Limb (tissue), 2 donors: ENCODE data around the gene MRPL2.
A peak's percentile ranks its signal among the peaks of the same experiment; 100 is the strongest.
"Not testable (repeated sequence)": the region's sequence is repeated elsewhere in the genome, so short reads cannot be mapped to it uniquely, and the experiment has no call there.

ENCODE experiments used
- DNase-seq, 2 donors: peaks; one replicate each; pipeline ENCODE4 v3.0.0-alpha.2; 2016; ENCODE audit errors: extremely low spot score in 2 of 2

MRPL2 gene

GRCh38 chr6:43082806-43083655 is 23.8 kb upstream of the MRPL2 start:
- DNase-seq = peak in 1 of 2 donors; percentile 36

GRCh38 chr6:43081922-43082321 is 22.7 kb upstream of the MRPL2 start:
- DNase-seq = not testable (repeated sequence)

GRCh38 chr6:43081043-43081442 is 21.8 kb upstream of the MRPL2 start:
- DNase-seq = no peak

DNA sequence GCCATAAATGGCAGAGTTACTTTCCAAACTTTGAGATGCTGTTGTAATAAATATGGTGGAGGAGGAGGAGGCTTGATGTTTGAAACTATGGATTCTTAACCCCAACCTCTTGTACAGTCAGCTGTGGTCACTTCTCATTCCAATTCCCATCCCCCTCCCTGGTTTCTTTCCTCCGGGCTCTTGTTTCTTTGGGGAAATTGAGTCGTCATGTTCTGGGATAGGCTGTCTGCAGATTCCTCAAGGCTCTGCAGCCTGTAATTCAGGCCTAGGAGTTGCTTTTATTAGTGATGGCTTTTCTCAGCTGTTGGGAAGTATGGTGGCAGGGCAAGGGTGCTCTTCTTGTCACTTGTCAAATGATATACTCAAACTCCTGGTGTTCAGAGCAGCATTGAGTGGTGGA is 19.5 kb upstream of the MRPL2 start:
- DNase-seq = no peak

GRCh38 chr6:43077981-43078511 is 18.8 kb upstream of the MRPL2 start:
- no peak for DNase-seq

GRCh38 chr6:43077333-43077809 is 18.1 kb upstream of the MRPL2 start:
- DNase-seq = no peak

DNA sequence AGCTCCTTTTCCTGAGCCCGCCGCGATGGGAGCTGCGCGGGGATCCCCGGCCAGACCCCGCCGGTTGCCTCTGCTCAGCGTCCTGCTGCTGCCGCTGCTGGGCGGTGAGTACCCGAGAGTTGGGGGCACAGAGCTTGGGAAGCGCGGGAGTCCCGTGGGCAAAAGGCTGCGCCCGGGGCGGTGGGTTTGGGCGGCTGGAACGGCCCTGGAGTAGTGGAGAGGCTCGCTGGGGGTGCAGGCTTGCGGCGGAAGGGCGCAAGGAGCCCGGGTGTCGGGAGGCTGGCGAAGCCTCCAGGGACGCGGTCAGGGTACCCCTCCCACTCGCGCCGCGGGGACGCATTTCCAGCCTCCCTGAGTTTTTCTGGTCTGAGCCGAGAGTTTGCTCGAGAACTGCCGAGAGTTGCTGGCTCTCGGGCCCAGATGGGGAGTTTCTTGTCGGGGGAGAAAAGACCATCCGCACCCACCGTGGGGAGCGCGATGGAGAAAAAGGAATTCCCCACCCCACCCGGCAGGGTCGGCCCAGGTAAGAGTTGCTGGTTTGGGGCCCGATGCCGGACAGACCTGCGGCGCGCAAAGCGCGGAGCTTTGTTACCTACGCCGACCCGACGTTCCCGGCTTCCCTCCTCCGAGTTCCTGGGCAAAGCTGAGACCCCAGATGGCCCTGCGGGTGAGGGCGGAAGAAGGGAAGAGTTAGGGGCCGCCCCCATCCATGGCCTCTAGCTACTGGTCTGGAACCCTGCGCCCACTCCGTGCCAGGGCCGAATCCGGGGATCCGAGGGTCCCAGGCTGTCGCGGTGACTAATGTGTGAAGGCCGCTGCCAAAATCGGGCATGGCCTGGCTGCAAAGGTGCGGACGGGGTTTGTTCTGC is 17.5 kb upstream of the MRPL2 start:
- peak in 1 of 2 donors; percentile 71 for DNase-seq

GRCh38 chr6:43075670-43076463 is 16.6 kb upstream of the MRPL2 start, which contains the start of gene PTK7:
PTK7 (plus strand) TSS chr6:43076314; CDS start chr6:43076489, 175 bp downstream.
- DNase-seq = peak; percentile 88 to 96

DNA sequence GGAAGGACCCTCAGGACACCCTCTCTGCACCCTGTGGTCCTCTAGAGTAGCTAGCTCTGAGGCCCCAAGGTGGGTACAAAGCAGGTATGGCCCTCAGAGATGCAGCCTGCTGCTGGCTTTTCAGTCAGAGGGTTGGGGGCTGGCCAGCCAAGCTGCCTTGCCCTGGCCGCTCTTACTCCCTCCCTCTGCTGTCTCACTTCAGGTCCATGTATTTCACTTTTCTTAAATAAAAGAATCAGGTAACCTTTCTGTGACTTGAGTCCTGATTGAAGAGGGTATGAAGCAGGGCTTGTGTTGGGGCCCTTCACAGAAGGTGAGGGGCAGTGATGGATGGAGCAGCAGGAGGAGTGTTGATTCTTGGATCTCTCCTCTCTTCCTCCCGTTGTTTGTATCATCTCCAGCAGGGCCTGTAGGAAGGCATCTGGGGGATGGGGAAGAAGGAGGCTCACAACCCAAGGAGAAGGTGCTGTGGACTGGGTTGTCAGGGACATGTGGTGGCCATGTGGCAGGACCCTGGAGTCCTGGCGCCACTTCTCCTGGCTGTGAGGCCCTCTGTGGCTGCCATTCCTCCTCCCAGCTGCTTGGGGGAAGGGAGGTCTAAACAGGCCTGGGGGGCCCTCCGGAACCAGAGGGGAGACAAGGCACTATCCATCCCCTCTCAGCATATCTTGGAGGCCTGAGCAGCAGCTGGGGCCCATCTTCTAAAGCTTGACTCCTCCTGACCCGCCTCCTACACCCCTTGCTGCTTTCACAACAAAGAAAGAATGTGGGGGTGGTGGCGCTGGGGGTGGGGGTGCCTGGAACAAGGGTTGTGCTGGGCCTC is 15.8 kb upstream of the MRPL2 start:
- DNase-seq = peak; percentile 33 to 71

GRCh38 chr6:43070028-43070632 is 10.9 kb upstream of the MRPL2 start:
- DNase-seq = peak in 1 of 2 donors; percentile 46

DNA sequence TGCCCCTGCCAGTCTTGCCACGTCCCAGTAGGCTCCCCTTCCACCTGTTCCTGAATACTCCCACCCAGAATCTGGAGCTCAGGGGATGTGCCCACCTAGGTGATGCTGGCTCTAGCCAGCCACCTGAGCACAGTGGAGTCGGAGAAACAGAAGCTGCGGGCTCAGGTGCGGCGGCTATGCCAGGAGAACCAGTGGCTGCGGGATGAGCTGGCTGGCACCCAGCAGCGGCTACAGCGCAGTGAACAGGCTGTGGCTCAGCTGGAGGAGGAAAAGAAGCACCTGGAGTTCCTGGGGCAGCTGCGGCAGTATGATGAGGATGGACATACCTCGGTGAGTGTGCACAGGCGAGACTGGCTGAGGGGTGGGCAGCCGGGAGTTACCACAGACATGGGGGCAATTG is 3.6 kb upstream of the MRPL2 start:
- no peak for DNase-seq

DNA sequence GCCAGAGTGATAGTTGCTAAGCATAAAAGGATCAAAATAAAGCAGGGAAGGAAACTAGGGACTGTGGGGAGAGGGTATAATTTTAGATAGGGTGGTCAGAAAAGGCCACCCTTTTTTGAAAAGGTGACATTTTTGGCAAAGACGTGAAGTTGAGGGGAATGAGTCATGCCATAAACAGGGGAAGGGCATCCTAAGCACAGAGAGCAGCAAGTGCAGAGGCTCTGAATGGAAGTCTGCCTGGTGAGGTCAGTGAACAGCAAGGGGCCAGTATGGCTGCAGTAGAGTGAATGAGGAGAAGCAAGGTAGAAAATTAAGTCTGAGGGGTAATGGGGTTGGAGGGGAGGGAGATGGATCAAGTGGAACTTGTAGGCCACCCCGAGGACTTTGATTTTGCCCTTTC is 2.6 kb upstream of the MRPL2 start:
- no peak for DNase-seq

DNA sequence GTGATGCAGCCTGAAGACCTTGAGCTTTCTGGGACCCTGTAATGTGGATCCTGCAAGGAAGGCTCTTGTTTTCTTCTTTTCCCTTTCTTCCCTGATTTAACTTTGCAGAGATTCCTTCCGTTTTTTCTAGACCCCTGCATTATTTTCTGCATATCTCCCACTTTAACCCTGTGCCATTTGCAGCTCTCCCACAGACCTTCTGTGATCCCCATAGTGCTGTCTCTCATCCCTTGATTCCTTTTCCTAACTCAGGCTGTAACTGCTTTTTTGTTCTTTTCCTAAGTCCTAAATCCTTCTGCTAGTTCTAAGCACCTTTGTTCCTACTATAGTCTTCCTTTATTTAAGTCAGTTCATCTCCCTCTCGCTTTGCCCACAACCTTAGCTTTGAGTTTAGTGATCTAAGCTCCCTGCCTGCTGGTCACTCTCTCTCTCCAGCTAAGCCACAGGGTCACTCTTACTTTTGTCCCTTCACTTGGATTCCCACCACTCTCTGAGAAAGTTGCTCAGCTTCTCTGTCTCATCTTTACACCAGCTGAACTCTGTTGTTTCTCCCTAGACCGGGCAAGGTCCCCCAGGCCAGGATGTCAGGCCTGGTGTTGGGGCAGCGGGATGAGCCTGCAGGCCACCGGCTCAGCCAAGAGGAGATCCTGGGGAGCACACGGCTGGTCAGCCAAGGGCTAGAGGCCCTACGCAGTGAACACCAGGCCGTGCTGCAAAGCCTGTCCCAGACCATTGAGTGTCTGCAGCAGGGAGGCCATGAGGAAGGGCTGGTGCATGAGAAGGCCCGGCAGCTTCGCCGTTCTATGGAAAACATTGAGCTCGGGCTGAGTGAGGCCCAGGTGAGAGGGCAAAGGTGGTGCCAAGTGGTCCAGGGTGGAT is 1.8 kb upstream of the MRPL2 start:
- no peak for DNase-seq

- peak in 1 of 2 donors; percentile 35 for DNase-seq
Measured at GRCh38 chr6:43060034-43060754, 960 bp upstream of the MRPL2 start.

DNA sequence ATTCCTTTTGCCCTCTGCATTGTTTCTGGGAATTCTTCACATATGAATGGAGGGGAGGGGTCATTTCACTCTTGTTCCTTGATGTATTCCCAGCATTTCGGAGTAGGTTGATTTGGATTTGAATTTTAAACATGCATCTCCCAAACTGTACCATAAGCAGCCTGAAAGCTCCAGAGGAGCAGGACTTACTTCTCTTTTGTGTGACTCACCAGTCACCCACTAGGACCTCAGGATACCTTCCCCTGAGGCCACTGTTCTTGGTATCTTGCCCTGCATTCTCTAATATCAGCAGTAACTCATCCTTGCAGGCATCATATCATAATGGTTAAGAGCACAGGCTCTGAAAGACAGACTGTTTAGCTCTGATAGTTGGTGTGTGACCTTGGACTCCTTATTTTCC is 703 bp downstream of the MRPL2 start:
- DNase-seq = no peak

- DNase-seq = no peak
Measured at GRCh38 chr6:43055966-43056365, 3.3 kb downstream of the MRPL2 start.

DNA sequence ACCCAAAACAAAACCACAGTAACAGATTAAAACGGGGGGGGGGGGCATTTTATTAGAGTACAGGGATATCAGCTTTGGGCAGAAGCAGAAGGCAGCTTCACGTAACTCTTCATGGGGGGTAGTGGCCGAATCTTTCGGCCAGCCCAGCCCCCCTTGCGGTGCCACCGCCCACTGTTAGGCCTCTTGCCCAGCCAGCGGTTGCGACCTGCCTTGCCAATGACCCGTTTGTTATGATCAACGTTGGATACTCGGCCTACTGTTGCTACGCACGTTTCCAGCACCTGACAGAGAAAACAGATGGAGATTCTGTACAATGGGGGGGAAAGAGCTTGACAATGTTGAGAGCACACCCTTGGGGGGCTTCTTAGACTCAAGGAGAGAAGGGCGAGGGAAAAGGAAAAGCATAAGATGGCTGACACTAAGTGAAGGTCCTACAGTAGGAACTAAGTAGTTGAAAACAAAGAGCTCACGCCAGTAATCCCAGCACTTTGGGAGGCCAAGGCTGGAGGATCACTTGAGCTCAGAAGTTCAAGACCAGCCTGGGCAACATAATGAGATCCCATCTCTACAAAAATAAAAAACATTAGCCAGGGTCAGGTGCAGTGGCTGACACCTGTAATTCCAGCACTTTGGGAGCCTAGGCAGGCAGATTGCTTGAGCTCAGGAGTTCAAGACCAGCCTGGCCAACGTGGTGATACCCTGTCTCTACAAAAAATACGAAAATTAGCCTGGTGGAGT is 4.9 kb downstream of the MRPL2 start:
- peak in 1 of 2 donors; percentile 47 for DNase-seq
